IMR-90 (cell line): ENCODE measurements around the gene CD274. TPM values are rescaled to one million over a fixed set of nuclear protein-coding genes. Genes with fewer than 3 reads are reported as not detected.

Experiments used
- ATAC-seq: fragments of 200-7000 bp; cut with Tn5 transposase; 2 replicates; pipeline ENCODE4 v1.9.1; 2020; ENCODE audit warnings: low read depth, mild to moderate bottlenecking, moderate library complexity
- BruUV-seq: library from RNA; stranded (reverse); fragments of 400-500 nt; replicated peaks from 2 replicates; lab custom pipeline; 2021; lab: Mats Ljungman, UMichigan
- CTCF ChIA-PET: fragments of 300-600 bp; formaldehyde crosslinking; extraction: SDS; loops from one replicate; lab custom pipeline; 2021; ENCODE audit warnings: antibody characterized with exemption; lab: Yijun Ruan, JAX
- POLR2A ChIA-PET: fragments of 300-600 bp; sonication (Branson Sonifier 250); formaldehyde crosslinking; loops from one replicate; lab custom pipeline; 2022; ENCODE audit warnings: antibody characterized with exemption; ENCODE audit not compliant: unreplicated experiment; lab: Charles Lee
- DNase-seq: peaks from one replicate; pipeline ENCODE4 v3.0.0; 2013
- H2AFZ ChIP-seq: replicated peaks from 2 replicates; pipeline ENCODE3; 2013; ENCODE audit warnings: low read length, mild to moderate bottlenecking; ENCODE audit not compliant: poor library complexity
- H2AK5ac ChIP-seq: 2 replicates; pipeline ENCODE4 v1.6.1; 2013; ENCODE audit warnings: low read depth, low read length, inconsistent platforms
- H2AK9ac ChIP-seq: replicated peaks from 2 replicates; pipeline ENCODE3; 2013; ENCODE audit warnings: mild to moderate bottlenecking, low read depth, low read length, moderate library complexity; ENCODE audit not compliant: poor library complexity
- H2BK120ac ChIP-seq: 2 replicates; pipeline ENCODE4 v1.6.1; 2013; ENCODE audit warnings: low read depth, low read length, inconsistent platforms
- H2BK15ac ChIP-seq: 3 replicates; pipeline ENCODE4 v1.6.1; 2013; ENCODE audit warnings: low read depth, low read length, inconsistent platforms
- H2BK20ac ChIP-seq: 2 replicates; pipeline ENCODE4 v1.6.1; 2013; ENCODE audit warnings: low read depth, mild to moderate bottlenecking, inconsistent platforms, low read length, moderate library complexity
- H2BK5ac ChIP-seq: 2 replicates; pipeline ENCODE4 v1.6.1; 2013; ENCODE audit warnings: mild to moderate bottlenecking, low read depth, low read length, inconsistent platforms; ENCODE audit not compliant: poor library complexity, severe bottlenecking
- H3K14ac ChIP-seq: replicated peaks from 2 replicates; pipeline ENCODE4 v1.6.1; 2013; ENCODE audit warnings: low read depth, low read length, inconsistent platforms
- H3K18ac ChIP-seq: 2 replicates; pipeline ENCODE4 v1.6.1; 2013; ENCODE audit warnings: low read depth, low read length, control low read depth
- H3K23ac ChIP-seq: 2 replicates; pipeline ENCODE4 v1.6.1; 2013; ENCODE audit warnings: low read depth, low read length, inconsistent platforms
- H3K27ac ChIP-seq: 2 replicates; pipeline ENCODE4 v1.5.1; 2013; ENCODE audit warnings: mild to moderate bottlenecking, control low read depth, low read length; ENCODE audit not compliant: insufficient read depth
- H3K27me3 ChIP-seq: 2 replicates; pipeline ENCODE4 v1.6.1; 2013; ENCODE audit warnings: low read length; ENCODE audit not compliant: control insufficient read depth, insufficient read depth
- H3K36me3 ChIP-seq: 2 replicates; pipeline ENCODE4 v1.6.1; 2013; ENCODE audit warnings: low read length, mixed read lengths; ENCODE audit not compliant: control insufficient read depth, insufficient read depth
- H3K4ac ChIP-seq: 2 replicates; pipeline ENCODE4 v1.6.1; 2013; ENCODE audit warnings: low read depth, low read length, inconsistent platforms
- H3K4me1 ChIP-seq: 2 replicates; pipeline ENCODE4 v1.6.1; 2013; ENCODE audit warnings: low read length, mixed read lengths; ENCODE audit not compliant: control insufficient read depth, insufficient read depth
- H3K4me2 ChIP-seq: 2 replicates; pipeline ENCODE4 v1.6.1; 2013; ENCODE audit warnings: low read depth, mild to moderate bottlenecking, control low read depth, low read length, moderate library complexity
- H3K4me3 ChIP-seq: 2 replicates; pipeline ENCODE4 v1.5.1; 2013; ENCODE audit warnings: low read depth, mild to moderate bottlenecking, control low read depth, low read length, moderate library complexity; ENCODE audit not compliant: insufficient read depth
- H3K56ac ChIP-seq: 2 replicates; pipeline ENCODE4 v1.6.1; 2013; ENCODE audit warnings: low read length, inconsistent platforms; ENCODE audit not compliant: insufficient read depth; ENCODE audit errors: extremely low read depth
- H3K79me1 ChIP-seq, 2 experiments: 2 replicates each; pipeline ENCODE4 v1.6.1; 2013; ENCODE audit warnings: low read length in 2 of 2, inconsistent platforms in 1 of 2, low read depth in 1 of 2
- H3K9ac ChIP-seq: 2 replicates; pipeline ENCODE4 v1.6.1; 2013; ENCODE audit warnings: low read depth, low read length, control low read depth
- H3K9me1 ChIP-seq: 2 replicates; pipeline ENCODE4 v1.6.1; 2013; ENCODE audit warnings: low read length, inconsistent platforms; ENCODE audit not compliant: insufficient read depth
- H3K9me3 ChIP-seq: 2 replicates; pipeline ENCODE4 v1.6.1; 2013; ENCODE audit warnings: low read length; ENCODE audit not compliant: control insufficient read depth, insufficient read depth
- H4K20me1 ChIP-seq: 2 replicates; pipeline ENCODE4 v1.6.1; 2013; ENCODE audit warnings: low read length, inconsistent platforms; ENCODE audit not compliant: insufficient read depth
- H4K5ac ChIP-seq: 2 replicates; pipeline ENCODE4 v1.6.1; 2013; ENCODE audit warnings: mild to moderate bottlenecking, low read depth, low read length, control low read depth
- H4K8ac ChIP-seq, 2 experiments: 2 replicates each; pipeline ENCODE4 v1.6.1; 2013; ENCODE audit warnings: low read depth in 2 of 2, low read length in 2 of 2, control low read depth in 1 of 2, inconsistent platforms in 1 of 2
- H4K91ac ChIP-seq: 2 replicates; pipeline ENCODE4 v1.6.1; 2013; ENCODE audit warnings: low read depth, low read length, inconsistent platforms; ENCODE audit not compliant: insufficient read depth
- BHLHE40 ChIP-seq: fragments of 150-350 bp; IDR thresholded peaks from 2 replicates; pipeline ENCODE4 v1.6.1; 2016; ENCODE audit warnings: mild to moderate bottlenecking, low read depth, low read length
- CEBPB ChIP-seq: IDR thresholded peaks from 2 replicates; pipeline ENCODE4 v1.6.1; 2012; ENCODE audit warnings: low read depth, low read length, improper control_type of control experiment
- CHD1 ChIP-seq: IDR thresholded peaks from 2 replicates; pipeline ENCODE4 v1.6.1; 2012; ENCODE audit warnings: low read depth, low read length, improper control_type of control experiment
- CTCF ChIP-seq: conservative IDR thresholded peaks from 2 replicates; pipeline ENCODE4 v1.5.1; 2012; ENCODE audit warnings: mild to moderate bottlenecking, low read depth, low read length, improper control_type of control experiment
- ELK1 ChIP-seq: fragments of 150-350 bp; IDR thresholded peaks from 2 replicates; pipeline ENCODE4 v1.6.1; 2016; ENCODE audit warnings: low read depth, mild to moderate bottlenecking, low read length, moderate library complexity, borderline replicate concordance
- FOS ChIP-seq: fragments of 150-350 bp; IDR thresholded peaks from 2 replicates; pipeline ENCODE4 v1.6.1; 2016; ENCODE audit warnings: low read depth, low read length
- MAFK ChIP-seq: IDR thresholded peaks from 2 replicates; pipeline ENCODE4 v1.6.1; 2012; ENCODE audit warnings: low read depth, low read length, improper control_type of control experiment
- MAZ ChIP-seq: IDR thresholded peaks from 2 replicates; pipeline ENCODE4 v1.6.1; 2012; ENCODE audit warnings: low read depth, mild to moderate bottlenecking, low read length, improper control_type of control experiment, moderate library complexity, borderline replicate concordance
- MXI1 ChIP-seq: IDR thresholded peaks from 2 replicates; pipeline ENCODE4 v1.6.1; 2012; ENCODE audit warnings: low read depth, mild to moderate bottlenecking, low read length, moderate library complexity, borderline replicate concordance
- NFE2L2 ChIP-seq: fragments of 150-350 bp; IDR thresholded peaks from 2 replicates; pipeline ENCODE4 v1.6.1; 2016; ENCODE audit warnings: low read depth, mild to moderate bottlenecking, low read length
- POLR2A ChIP-seq: IDR thresholded peaks from 2 replicates; pipeline ENCODE4 v1.6.1; 2012; ENCODE audit warnings: mild to moderate bottlenecking, low read depth, low read length
- RAD21 ChIP-seq: IDR thresholded peaks from 2 replicates; pipeline ENCODE4 v1.6.1; 2012; ENCODE audit warnings: low read length, improper control_type of control experiment
- RCOR1 ChIP-seq: IDR thresholded peaks from 2 replicates; pipeline ENCODE4 v1.6.1; 2012; ENCODE audit warnings: mild to moderate bottlenecking, low read length, improper control_type of control experiment; ENCODE audit not compliant: insufficient replicate concordance
- RFX5 ChIP-seq: IDR thresholded peaks from 2 replicates; pipeline ENCODE4 v1.8.0; 2012; ENCODE audit warnings: low read depth, mild to moderate bottlenecking, low read length, moderate library complexity
- SMC3 ChIP-seq: fragments of 150-350 bp; IDR thresholded peaks from 2 replicates; pipeline ENCODE4 v1.6.1; 2016; ENCODE audit warnings: low read depth, mild to moderate bottlenecking, antibody characterized with exemption, low read length, moderate library complexity
- USF2 ChIP-seq: fragments of 150-350 bp; IDR thresholded peaks from 2 replicates; pipeline ENCODE4 v1.6.1; 2017; ENCODE audit warnings: mild to moderate bottlenecking, antibody characterized with exemption, low read length, low read depth
- WGBS, 2 experiments: methylation state at CpG; one replicate each; pipeline versions ENCODE4 v1.1.5 to v1.1.7; 2013; ENCODE audit warnings: missing lambda C conversion rate in 2 of 2; ENCODE audit not compliant: insufficient read length in 1 of 2; ENCODE audit errors: extremely low coverage in 2 of 2; 5-methylcytosine and 5-hydroxymethylcytosine counted together
- dilution Hi-C: fragments of 300-500 bp; cut with HindIII; formaldehyde crosslinking; loops from one replicate; pipeline ENCODE4 v1.14.3; 2018; ENCODE audit warnings: low sequenced_read_pairs; ENCODE audit not compliant: unreplicated experiment
- in situ Hi-C: fragments of 300-500 bp; cut with MboI; formaldehyde crosslinking; loops from 3 replicates; pipeline ENCODE4 v1.14.3; 2019; ENCODE audit warnings: low sequenced_read_pairs, inconsistent platforms, mixed read lengths
- intact Hi-C: fragments of 100-400 bp; cut with micrococcal nuclease; formaldehyde crosslinking; loops from 2 replicates; pipeline ENCODE4 v1.10.0; 2022
- polyA plus RNA-seq, 3 experiments: library from polyadenylated mRNA; depleted of rRNA; stranded (reverse); fragments of >200 nt; gene quantifications; 2 replicates each; pipeline ENCODE4 v1.2.3, GENCODE V29; 2012; ENCODE audit warnings: low replicate concordance in 1 of 3
- total RNA-seq: library from RNA; depleted of rRNA; stranded (reverse); fragments of >200 nt; gene quantifications from 2 replicates; pipeline ENCODE4 v1.2.3, GENCODE V29; 2012

The CD274 gene
- total and polyA plus RNA-seq, 2 of the 4 experiments (the other 2 are of a cell fraction) = 17.4 to 19.4 TPM

GRCh38 chr9:5448016-5448415, 2.3 kb upstream of the CD274 start:
- peaks cover 2% of the 10 kb centered on the region; the same call in 1 of the 2 replicates for H3K9me1 ChIP-seq
- 0 out of 2 replicates have a peak overlapping the region, but pooled peaks have one; percentile 64 for H3K23ac ChIP-seq
- H2AK9ac ChIP-seq = no peak overlapping the region
- no peaks in the 10 kb centered on the region for H3K9me3 ChIP-seq
- H3K4ac ChIP-seq = peak overlapping the region; percentile 80; the same call in 1 of the 2 replicates
- ChIA-PET CTCF (no interaction called here), POLR2A (no interaction called here)
- peaks cover 4% of the 10 kb centered on the region for H3K4me1 ChIP-seq
- no peak overlapping the region for H3K56ac ChIP-seq
- in situ Hi-C loops (loop anchor here (25.0 kb wide), 1 partner anchor 686 kb away; no protein-coding TSS in a partner anchor), intact Hi-C loops (no loop called here), dilution Hi-C loops (no loop called here)
- no peak overlapping the region for H3K9ac ChIP-seq
- H3K27me3 ChIP-seq = no peaks in the 10 kb centered on the region
- no peak overlapping the region for H4K91ac ChIP-seq
- no peak for ATAC-seq
- peaks cover 0 to 18% of the 10 kb centered on the region in 2 experiments; a peak in 2 of 4 replicates for H3K79me1 ChIP-seq
- peak overlapping the region; percentile 86 for H3K14ac ChIP-seq
- no peaks in the 10 kb centered on the region for H3K36me3 ChIP-seq
- no peak for DNase-seq
- H2AFZ ChIP-seq = no peak overlapping the region
- peak overlapping the region; percentile 44; the same call in 1 of the 2 replicates for H2AK5ac ChIP-seq
- no CpG with 5 or more reads among the region's 2 CpGs for WGBS, 2 experiments
- no peak overlapping the region for H3K4me3 ChIP-seq
- H3K4me2 ChIP-seq = no peak overlapping the region
- H2BK20ac ChIP-seq = peak overlapping the region; percentile 80; the same call in 1 of the 2 replicates
- H3K27ac ChIP-seq = no peak overlapping the region
- no peak overlapping the region for H4K5ac ChIP-seq
- no peak overlapping the region; the same call in 1 of the 2 replicates for H3K18ac ChIP-seq
- no peak for TF ChIP-seq NFE2L2
- no peak for TF ChIP-seq POLR2A
- TF ChIP-seq MAZ = no peak
- no peak for TF ChIP-seq CHD1
- TF ChIP-seq USF2 = no peak
- TF ChIP-seq CEBPB = no peak
- no peak for TF ChIP-seq RCOR1
- TF ChIP-seq FOS = no peak
- no peak for TF ChIP-seq CTCF
- TF ChIP-seq RAD21 = no peak
- no peak for TF ChIP-seq BHLHE40
- TF ChIP-seq MXI1 = no peak
- TF ChIP-seq MAFK = no peak
- TF ChIP-seq ELK1 = no peak
- TF ChIP-seq SMC3 = no peak
- TF ChIP-seq RFX5 = no peak
- H2BK5ac ChIP-seq = no peak overlapping the region
- H4K8ac ChIP-seq = peak overlapping the region in 1 of 2 experiments; percentile 62; a peak in 3 of 4 replicates
- no peaks in the 10 kb centered on the region for H4K20me1 ChIP-seq
- BruUV-seq = no TSS peak
- peak overlapping the region; percentile 80; the same call in 1 of the 3 replicates for H2BK15ac ChIP-seq
- H2BK120ac ChIP-seq = peak overlapping the region; percentile 75; the same call in 1 of the 2 replicates
